A549 (cell line): ENCODE data around the gene ABCA3.

Experiments used
- CEBPB ChIP-seq, 2 experiments: fragments of >200 bp in 1 of 2; sonication (Bioruptor Twin) in 1 of 2; formaldehyde crosslinking in 1 of 2; IDR thresholded peaks; 2 replicates each; pipeline ENCODE4 v1.6.1; 2012 to 2016
- EP300 ChIP-seq, 2 experiments: fragments of >200 bp; sonication (Bioruptor Twin); formaldehyde crosslinking; IDR thresholded peaks; 2 replicates in 1 of 2; 3 replicates in 1 of 2; pipeline ENCODE4 v1.6.1; 2016 to 2017
- JUN ChIP-seq, 2 experiments: fragments of >200 bp; sonication (Bioruptor Twin); formaldehyde crosslinking; IDR thresholded peaks; 2 replicates in 1 of 2; 3 replicates in 1 of 2; pipeline ENCODE4 v1.6.1; 2016 to 2017
- MAFK ChIP-seq: fragments of 450-650 bp; IDR thresholded peaks from 2 replicates; pipeline ENCODE4 v1.6.1; 2014; ENCODE audit not compliant: partially characterized antibody
- NPAS2 ChIP-seq: fragments of 250-450 bp; sonication (Bioruptor Pico); IDR thresholded peaks from 2 replicates; pipeline ENCODE4 v1.8.0; 2022; ENCODE audit warnings: mild to moderate bottlenecking, moderate library complexity, borderline replicate concordance
- PHF8 ChIP-seq: fragments of 200-600 bp; sonication (generic); IDR thresholded peaks from 2 replicates; pipeline ENCODE4 v1.6.1; 2016; ENCODE audit warnings: low read depth, mild to moderate bottlenecking, antibody characterized with exemption, moderate library complexity, borderline replicate concordance
- POLR2A ChIP-seq: IDR thresholded peaks from 2 replicates; pipeline ENCODE4 v1.6.1; 2012; ENCODE audit warnings: mild to moderate bottlenecking, low read length
- RFX5 ChIP-seq: fragments of 450-650 bp; IDR thresholded peaks from 2 replicates; pipeline ENCODE4 v1.7.1; 2014; ENCODE audit warnings: antibody characterized with exemption, mild to moderate bottlenecking, moderate library complexity
- SMC3 ChIP-seq: fragments of >200 bp; sonication (Bioruptor Twin); formaldehyde crosslinking; IDR thresholded peaks from 3 replicates; pipeline ENCODE4 v1.6.1; 2018; ENCODE audit warnings: inconsistent platforms
- SREBF2 ChIP-seq: fragments of 450-650 bp; IDR thresholded peaks from 2 replicates; pipeline ENCODE4 v1.6.1; 2014; ENCODE audit warnings: mild to moderate bottlenecking, moderate library complexity
- ZFP36 ChIP-seq: fragments of 450-650 bp; IDR thresholded peaks from 2 replicates; pipeline ENCODE4 v1.6.1; 2014; ENCODE audit warnings: borderline replicate concordance; ENCODE audit not compliant: partially characterized antibody
- TF ChIP-seq, protein P1 (sequence below): fragments of >200 bp; sonication (Bioruptor Twin); formaldehyde crosslinking; IDR thresholded peaks from 3 replicates; pipeline ENCODE4 v1.5.1; 2016
- TF ChIP-seq, protein P2 (sequence below): IDR thresholded peaks from 2 replicates; pipeline ENCODE4 v1.6.1; 2012

DNA sequence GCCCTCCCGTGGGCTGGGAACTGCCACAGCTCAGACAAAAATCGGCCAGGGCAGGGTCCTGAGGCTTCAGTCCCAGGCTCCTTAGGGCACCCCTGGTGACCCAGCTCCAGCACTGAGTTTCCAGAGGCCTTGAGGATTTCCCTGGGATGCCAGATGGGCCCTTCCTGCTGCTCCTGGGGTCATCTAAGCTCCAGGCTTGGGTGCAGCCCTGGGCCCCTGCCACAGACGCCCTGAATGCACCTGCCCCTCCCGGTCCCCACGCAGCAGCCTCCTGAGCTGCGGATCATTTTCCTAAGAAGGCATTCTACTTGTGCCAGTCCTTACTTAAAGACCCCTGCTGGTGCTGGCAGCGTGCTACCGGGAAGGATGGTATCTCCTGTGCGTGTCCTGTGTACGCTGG lies 66.6 kb downstream of the ABCA3 start:
- TF ChIP-seq, protein P1, sequence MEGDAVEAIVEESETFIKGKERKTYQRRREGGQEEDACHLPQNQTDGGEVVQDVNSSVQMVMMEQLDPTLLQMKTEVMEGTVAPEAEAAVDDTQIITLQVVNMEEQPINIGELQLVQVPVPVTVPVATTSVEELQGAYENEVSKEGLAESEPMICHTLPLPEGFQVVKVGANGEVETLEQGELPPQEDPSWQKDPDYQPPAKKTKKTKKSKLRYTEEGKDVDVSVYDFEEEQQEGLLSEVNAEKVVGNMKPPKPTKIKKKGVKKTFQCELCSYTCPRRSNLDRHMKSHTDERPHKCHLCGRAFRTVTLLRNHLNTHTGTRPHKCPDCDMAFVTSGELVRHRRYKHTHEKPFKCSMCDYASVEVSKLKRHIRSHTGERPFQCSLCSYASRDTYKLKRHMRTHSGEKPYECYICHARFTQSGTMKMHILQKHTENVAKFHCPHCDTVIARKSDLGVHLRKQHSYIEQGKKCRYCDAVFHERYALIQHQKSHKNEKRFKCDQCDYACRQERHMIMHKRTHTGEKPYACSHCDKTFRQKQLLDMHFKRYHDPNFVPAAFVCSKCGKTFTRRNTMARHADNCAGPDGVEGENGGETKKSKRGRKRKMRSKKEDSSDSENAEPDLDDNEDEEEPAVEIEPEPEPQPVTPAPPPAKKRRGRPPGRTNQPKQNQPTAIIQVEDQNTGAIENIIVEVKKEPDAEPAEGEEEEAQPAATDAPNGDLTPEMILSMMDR, result no peak
- TF ChIP-seq POLR2A, result no peak
- TF ChIP-seq EP300 (IDR thresholded peaks at IDR 0.05), result no peak
- no peak for TF ChIP-seq PHF8
- TF ChIP-seq JUN (IDR thresholded peaks at IDR 0.05), result no peak
- TF ChIP-seq NPAS2 (CRISPR knock-in tag), result no peak
- no peak for TF ChIP-seq ZFP36
- TF ChIP-seq CEBPB (IDR thresholded peaks at IDR 0.05), result no peak
- TF ChIP-seq, protein P2, sequence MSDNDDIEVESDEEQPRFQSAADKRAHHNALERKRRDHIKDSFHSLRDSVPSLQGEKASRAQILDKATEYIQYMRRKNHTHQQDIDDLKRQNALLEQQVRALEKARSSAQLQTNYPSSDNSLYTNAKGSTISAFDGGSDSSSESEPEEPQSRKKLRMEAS, result no peak
- TF ChIP-seq SREBF2, result no peak
- TF ChIP-seq SMC3, result no peak
- TF ChIP-seq MAFK, result no peak
- no peak for TF ChIP-seq RFX5
